ENCODE measurements around the gene ZNF563.
"Not testable (repeated sequence)": the region's sequence is repeated elsewhere in the genome, so short reads cannot be mapped to it uniquely, and the experiment has no call there.

The ZNF563 gene

GRCh38 chr19:12331211-12331941 is 2.1 kb downstream of the ZNF563 start:
- DNase-seq (ENCODE audit: low read depth) = peak; percentile 78
- H3K4me3 ChIP-seq (ENCODE audit: low read depth, low read length) = no peak overlapping the region; the same call in 1 of the 2 replicates
- TF ChIP-seq, protein P1, sequence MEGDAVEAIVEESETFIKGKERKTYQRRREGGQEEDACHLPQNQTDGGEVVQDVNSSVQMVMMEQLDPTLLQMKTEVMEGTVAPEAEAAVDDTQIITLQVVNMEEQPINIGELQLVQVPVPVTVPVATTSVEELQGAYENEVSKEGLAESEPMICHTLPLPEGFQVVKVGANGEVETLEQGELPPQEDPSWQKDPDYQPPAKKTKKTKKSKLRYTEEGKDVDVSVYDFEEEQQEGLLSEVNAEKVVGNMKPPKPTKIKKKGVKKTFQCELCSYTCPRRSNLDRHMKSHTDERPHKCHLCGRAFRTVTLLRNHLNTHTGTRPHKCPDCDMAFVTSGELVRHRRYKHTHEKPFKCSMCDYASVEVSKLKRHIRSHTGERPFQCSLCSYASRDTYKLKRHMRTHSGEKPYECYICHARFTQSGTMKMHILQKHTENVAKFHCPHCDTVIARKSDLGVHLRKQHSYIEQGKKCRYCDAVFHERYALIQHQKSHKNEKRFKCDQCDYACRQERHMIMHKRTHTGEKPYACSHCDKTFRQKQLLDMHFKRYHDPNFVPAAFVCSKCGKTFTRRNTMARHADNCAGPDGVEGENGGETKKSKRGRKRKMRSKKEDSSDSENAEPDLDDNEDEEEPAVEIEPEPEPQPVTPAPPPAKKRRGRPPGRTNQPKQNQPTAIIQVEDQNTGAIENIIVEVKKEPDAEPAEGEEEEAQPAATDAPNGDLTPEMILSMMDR (IDR thresholded peaks at IDR 0.05; ENCODE audit: low read depth, low read length, missing control alignments) = no peak

- H3K4me3 ChIP-seq (ENCODE audit: low read depth, low read length) = no peak overlapping the region
- TF ChIP-seq, protein P1 (IDR thresholded peaks at IDR 0.05; ENCODE audit: low read depth, low read length, missing control alignments) = no peak
- no peak for DNase-seq (ENCODE audit: low read depth)
These were observed 3.1 kb downstream of the ZNF563 start for GRCh38 chr19:12330340-12330739.

DNA sequence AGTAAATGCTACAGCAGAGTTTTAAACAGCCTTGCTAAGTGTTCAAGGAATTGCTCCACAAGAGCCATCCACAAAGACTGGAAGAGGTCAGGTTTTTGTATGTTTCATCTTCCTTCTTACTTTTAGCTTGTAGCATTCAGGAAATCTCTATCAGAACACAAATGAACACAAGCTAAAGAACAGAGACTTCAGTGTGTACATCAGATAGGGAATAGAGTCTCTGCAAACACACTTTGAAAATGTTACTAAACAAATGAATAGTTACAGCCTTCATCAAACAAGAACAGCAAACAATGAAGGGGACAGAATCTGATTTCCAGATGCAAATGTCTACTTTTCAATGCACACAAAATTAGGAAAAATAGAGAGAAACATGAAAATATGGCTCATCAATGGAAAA is 7.7 kb downstream of the ZNF563 start:
- no peak for DNase-seq (ENCODE audit: low read depth)
- TF ChIP-seq, protein P1 (IDR thresholded peaks at IDR 0.05; ENCODE audit: low read depth, low read length, missing control alignments) = no peak

GRCh38 chr19:12318782-12319413 is 14.5 kb downstream of the ZNF563 start:
- H3K4me3 ChIP-seq (ENCODE audit: low read depth, low read length) = no peak overlapping the region
- TF ChIP-seq, protein P1 (IDR thresholded peaks at IDR 0.05; ENCODE audit: low read depth, low read length, missing control alignments) = no peak
- no peak for DNase-seq (ENCODE audit: low read depth)

More for the DNA sequence above, 7.7 kb downstream of the ZNF563 start:
- no peak overlapping the region for H3K4me3 ChIP-seq (ENCODE audit: low read depth, low read length)

GRCh38 chr19:12314553-12314952 is 18.9 kb downstream of the ZNF563 start:
- no peak for DNase-seq (ENCODE audit: low read depth)
- H3K4me3 ChIP-seq (ENCODE audit: low read depth, low read length) = no peak overlapping the region
- TF ChIP-seq, protein P1 (IDR thresholded peaks at IDR 0.05; ENCODE audit: low read depth, low read length, missing control alignments) = no peak

DNA sequence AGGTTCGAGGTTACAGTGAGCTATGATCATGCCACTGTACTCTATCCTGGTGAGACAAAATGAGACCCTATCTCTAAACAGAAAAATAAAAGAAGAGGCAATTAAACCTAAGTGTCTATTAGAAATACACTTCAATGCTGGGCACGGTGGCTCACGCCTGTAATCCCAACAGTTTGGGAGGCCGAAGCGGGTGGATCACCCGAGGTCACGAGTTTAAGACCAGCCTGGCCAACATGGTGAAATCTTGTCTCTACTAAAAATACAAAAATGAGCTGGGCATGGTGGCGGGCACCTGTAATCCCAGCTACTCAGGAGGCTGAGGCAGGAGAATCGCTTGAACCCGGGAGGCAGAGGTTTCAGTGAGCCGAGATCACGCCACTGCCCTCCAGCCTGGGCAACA is 24.5 kb downstream of the ZNF563 start:
- DNase-seq (ENCODE audit: low read depth); H3K4me3 ChIP-seq (ENCODE audit: low read depth, low read length): not testable (repeated sequence)

- H3K4me3 ChIP-seq (ENCODE audit: low read depth, low read length) = peak overlapping the region; percentile 85
- TF ChIP-seq, protein P1 (IDR thresholded peaks at IDR 0.05; ENCODE audit: low read depth, low read length, missing control alignments) = no peak
- no peak for DNase-seq (ENCODE audit: low read depth)
These were observed 38.2 kb downstream of the ZNF563 start for GRCh38 chr19:12295191-12295590.

All from GM12864 (cell line).